Vagina (tissue), 2 donors: ENCODE results near the gene KRT7.

ENCODE experiments used
- CTCF ChIP-seq, 3 experiments: fragments of 450-650 bp in 2 of 3; fragments of 200-600 bp in 1 of 3; sonication (generic) in 1 of 3; IDR thresholded peaks; one replicate each; pipeline ENCODE4 v1.5.1; 2017 to 2019; ENCODE audit warnings: antibody characterized with exemption in 3 of 3, mild to moderate bottlenecking in 2 of 3, moderate library complexity in 2 of 3
- POLR2A ChIP-seq, 2 donors: fragments of 450-650 bp; IDR thresholded peaks; one replicate each; pipeline ENCODE4 v1.6.1; 2017; ENCODE audit warnings: antibody characterized with exemption in 2 of 2, mild to moderate bottlenecking in 2 of 2, moderate library complexity in 2 of 2
- POLR2AphosphoS5 ChIP-seq, 2 donors: sonication (generic); formaldehyde crosslinking; IDR thresholded peaks; one replicate each; pipeline ENCODE4 v1.9.0; 2017; ENCODE audit warnings: antibody characterized with exemption in 2 of 2, mild to moderate bottlenecking in 2 of 2, low read depth in 1 of 2; ENCODE audit not compliant: insufficient read depth in 1 of 2

DNA sequence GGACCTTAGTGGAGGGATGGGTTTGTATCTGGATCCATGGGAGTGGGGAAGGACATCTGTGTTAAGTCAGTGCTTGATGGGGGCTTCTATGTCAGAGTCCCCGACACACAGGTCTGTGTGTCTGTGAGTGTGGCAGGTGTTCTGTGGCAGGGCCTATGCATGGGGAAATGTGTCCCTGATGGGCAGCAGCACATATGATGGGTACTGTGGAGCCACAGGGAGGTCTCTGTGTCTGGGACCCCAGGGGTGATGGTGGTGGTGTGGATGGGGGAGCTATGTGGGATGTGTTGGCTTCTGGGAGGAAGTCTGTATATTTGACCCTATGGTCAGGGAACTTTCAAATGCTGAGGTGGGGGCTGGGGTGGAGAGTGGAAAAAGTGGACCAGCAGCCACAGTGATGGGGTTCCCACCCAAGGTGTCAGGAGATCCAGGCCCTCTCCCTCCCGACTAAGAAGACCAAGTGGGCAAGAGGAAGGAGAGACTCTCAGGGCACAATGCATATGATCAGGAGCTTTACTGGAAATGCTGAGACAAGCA is 16.5 kb downstream of the KRT7 start:
- no peak for TF ChIP-seq POLR2A (IDR thresholded peaks at IDR 0.05)
- TF ChIP-seq POLR2AphosphoS5 (IDR thresholded peaks at IDR 0.05; ENCODE audit: insufficient read depth in 1 of 2, low read depth in 1 of 2): no peak
- TF ChIP-seq CTCF (IDR thresholded peaks at IDR 0.05): no peak
